Testis (tissue), 2 donors: ENCODE results near the gene LDLRAD4.

Experiments
- POLR2A ChIP-seq: fragments of 450-650 bp; IDR thresholded peaks from one replicate; pipeline ENCODE4 v1.6.1; 2017; ENCODE audit warnings: antibody characterized with exemption, mild to moderate bottlenecking, moderate library complexity
- TF ChIP-seq, protein P1 (sequence below), 3 experiments: fragments of 450-650 bp in 2 of 3; fragments of 200-600 bp in 1 of 3; sonication (generic) in 1 of 3; IDR thresholded peaks; one replicate each; pipeline ENCODE4 v1.5.1; 2016 to 2019; ENCODE audit warnings: antibody characterized with exemption in 3 of 3, mild to moderate bottlenecking in 2 of 3, moderate library complexity in 1 of 3

DNA sequence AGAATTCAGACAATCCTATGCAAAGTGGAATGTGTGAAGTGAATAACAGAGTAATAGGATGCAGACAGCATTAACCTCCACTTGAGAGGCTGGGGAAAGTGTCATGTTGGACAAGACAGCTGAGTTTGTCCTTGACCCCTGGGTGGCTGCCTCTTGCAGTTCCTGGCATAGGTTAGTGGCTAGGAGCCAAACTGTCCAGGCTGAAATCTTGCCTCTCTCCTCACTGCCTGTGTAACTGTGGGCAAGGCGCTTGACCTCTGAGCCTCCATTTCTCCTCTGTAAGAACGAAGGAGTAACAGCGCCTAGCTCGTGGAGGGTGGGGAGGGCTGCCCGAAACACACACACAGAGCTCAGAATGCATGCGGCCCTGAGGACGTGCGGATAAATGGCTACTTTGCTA is 34.8 kb upstream of the LDLRAD4 start:
- TF ChIP-seq, protein P1, sequence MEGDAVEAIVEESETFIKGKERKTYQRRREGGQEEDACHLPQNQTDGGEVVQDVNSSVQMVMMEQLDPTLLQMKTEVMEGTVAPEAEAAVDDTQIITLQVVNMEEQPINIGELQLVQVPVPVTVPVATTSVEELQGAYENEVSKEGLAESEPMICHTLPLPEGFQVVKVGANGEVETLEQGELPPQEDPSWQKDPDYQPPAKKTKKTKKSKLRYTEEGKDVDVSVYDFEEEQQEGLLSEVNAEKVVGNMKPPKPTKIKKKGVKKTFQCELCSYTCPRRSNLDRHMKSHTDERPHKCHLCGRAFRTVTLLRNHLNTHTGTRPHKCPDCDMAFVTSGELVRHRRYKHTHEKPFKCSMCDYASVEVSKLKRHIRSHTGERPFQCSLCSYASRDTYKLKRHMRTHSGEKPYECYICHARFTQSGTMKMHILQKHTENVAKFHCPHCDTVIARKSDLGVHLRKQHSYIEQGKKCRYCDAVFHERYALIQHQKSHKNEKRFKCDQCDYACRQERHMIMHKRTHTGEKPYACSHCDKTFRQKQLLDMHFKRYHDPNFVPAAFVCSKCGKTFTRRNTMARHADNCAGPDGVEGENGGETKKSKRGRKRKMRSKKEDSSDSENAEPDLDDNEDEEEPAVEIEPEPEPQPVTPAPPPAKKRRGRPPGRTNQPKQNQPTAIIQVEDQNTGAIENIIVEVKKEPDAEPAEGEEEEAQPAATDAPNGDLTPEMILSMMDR (IDR thresholded peaks at IDR 0.05): no peak
- no peak for TF ChIP-seq POLR2A
